HG02798 (cell line): Measurements from ENCODE around the gene SEMA6B.
"Not testable (repeated sequence)": the region's sequence is repeated elsewhere in the genome, so short reads cannot be mapped to it uniquely, and the experiment has no call there.

ENCODE experiments used
- ATAC-seq: cut with Tn5 transposase; IDR thresholded peaks from one replicate; pipeline ENCODE4 v1.9.1; 2021; ENCODE audit warnings: mild to moderate bottlenecking; ENCODE audit not compliant: unreplicated experiment, poor library complexity

The SEMA6B gene

DNA sequence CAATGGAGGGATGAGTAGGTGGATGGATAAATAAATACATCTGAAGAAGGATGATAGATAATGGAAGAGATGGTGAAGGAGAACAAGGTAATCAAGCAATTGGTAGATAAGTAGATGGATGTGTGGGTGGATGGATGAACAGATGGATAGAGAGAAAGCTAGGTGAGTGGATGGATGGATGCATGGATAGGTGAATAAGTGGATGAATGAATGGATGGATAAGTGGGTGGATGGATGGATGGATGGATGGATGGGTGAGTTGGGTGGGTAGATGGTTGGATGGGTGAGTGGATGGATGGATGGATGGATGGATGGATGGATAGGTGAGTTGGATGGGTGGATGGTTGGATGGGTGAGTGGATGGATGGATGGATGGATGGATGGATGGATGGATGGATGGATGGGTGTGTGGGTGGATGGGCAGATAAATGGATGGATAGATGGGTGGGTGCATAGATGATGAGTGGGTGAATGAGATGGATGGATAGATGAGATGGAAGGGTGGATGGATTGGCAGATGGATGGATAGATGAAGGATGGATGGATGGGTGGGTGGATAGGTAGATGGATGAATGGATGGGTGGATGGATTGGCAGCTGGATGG is 6.3 kb downstream of the SEMA6B start:
- ATAC-seq, result no peak

DNA sequence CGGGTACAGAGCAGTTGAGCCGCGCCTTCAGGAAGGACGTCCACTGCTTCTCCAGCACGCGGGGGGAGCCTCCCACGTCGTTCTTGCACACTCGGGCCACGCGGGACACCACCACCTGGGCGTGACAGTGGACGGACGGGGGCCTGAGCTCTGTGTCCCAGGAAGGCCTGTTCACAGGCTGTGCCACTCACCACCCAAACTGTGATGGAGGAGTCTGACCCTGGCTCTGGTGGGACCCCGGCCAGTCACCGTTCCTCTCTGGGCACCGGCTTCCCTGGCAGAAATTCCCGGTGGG is 7.0 kb downstream of the SEMA6B start:
- no peak for ATAC-seq

DNA sequence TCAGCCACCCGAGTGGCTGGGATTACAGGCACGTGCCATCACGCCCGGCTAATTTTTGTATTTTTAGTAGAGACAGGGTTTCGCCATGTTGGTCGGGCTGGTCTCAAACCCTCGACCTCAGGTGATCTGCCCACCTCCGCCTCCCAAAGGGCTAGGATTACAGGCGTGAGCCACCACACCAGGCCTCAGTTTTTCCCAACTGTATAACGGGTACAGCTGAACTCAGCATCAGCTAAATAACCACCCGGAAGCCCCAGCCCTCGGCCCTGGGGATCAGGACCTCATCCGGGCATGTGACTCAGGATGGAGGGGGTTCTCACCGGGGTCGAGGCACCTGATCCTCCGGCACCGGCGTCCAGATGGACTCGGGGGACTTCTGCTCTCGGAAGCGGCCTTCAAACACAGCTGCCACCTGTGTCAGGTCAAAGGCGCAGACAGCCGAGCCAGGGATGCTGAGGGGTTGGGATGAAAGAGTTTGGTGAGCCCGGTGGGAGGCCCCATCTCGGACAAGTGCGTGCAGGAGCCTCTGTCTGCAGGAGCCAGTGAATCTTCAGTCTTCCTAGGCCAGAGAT is 8.9 kb downstream of the SEMA6B start:
- ATAC-seq, result no peak

DNA sequence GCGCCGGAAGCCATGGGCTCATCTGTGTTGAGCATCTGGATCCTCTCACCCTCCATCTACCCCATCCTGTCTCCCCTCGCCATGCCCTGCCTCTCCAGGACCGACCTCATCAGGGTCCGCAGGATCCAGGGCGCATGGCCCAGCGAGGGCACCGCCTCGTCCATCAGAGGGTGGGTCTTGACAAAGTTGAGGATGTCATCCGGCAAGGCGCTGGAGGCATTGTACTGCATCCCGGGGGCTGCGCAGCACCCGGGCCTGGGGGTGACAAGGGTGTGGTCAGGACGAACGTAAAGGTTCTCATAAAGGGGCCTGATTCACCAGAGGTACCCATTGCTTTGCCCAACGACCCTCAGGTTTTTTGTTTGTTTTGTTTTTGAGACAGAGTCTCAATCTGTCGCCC is 9.5 kb downstream of the SEMA6B start:
- ATAC-seq, result no peak

DNA sequence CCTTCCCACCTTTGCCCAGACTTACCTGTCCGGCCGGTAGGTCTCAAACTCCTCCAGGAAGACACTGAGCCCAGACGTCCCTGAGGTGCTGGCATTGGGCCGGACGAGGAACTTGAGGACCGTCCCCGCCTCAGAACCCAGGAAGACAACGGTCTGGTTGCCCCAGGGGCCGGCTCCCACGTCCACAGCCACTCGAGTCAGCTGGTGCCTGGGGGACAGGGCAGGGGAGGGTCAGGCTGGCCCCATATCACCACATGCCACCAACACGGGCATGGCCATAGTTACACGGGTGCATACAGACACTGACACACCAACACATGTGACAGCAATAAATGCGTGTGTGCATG is 11.3 kb downstream of the SEMA6B start:
- no peak for ATAC-seq

DNA sequence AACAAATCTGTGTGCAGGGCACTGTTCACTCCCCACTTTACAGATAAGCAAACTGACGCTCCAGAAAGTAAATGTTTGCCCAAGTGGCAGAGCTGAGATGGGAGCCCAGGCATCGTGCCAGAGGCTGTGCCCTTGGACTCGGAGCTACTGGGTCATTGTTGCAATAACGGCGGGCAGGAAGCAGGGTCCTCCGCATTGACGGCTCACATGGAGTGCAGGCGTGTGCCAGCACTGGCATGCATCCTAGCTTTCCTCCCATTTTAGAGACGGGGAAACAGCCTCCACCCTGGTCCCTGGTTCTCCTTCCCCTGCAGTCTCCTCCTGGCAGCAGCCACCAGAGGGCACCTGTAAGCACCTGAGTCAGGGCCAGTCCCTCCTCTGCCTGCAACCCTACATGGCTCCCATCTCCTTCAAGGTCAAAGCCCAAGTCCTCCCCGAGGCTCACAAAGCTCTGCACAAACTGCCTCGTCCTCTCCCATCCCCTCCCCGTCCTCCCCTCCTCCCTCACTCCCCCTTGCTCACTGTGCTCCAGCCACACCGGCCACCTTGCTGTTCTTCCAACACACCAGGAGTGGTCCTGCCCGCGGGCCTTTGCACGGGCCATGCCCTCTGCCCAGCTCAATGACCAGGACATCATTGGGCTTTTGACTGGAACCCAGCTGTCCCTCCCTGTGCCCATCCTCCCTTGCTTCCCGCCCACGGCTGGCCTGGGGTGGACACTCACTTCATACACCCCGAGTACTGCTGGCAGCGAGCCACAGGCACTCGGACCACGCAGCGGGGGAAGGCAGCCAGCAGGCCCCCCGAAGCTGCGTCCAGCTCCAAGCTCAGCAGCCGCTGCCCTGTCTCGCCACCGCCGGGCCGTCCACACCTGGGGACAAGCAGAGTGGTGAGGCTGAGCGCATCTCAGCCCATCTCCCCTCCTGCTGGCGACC is 11.9 kb downstream of the SEMA6B start:
- no peak for ATAC-seq

DNA sequence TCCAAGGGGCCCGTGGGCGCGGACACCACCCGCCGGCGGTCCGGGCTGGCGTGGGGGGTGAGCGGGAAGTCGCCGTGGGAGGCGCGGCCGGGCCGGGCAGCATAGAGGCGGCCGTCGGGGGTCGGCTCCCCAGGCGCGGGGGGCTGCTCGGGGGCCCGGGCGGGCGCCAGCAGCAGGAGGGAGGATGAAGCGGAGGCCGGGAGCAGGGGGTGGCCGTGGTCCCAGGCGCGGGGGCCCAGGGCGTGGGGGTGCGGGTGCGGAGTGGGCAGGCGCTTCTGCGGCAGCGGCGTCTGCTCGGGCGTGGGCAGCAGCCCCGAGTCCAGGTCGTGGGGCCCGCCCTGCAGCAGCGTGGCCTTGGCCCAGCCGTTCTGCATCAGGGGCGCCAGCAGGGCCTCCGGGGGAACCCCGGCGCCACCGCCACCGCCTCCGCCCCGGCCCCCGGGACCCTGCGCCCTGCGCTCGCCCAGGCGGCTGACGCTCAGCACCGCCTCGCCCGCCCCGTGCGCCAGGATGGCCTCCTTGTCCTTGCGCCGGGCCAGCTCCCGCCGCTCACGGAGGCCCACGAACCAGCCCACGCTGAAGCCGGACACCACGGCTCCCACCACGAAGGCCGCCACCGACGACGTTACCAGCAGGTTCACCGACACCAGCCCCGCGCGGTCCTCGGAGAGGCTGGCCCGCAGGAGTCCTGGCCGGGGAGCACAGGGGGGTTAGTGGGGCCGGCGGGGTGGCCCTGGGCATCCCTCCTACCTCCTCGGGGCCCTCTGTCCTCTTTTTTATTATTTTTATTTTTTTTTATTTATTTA is 15.4 kb downstream of the SEMA6B start:
- no peak for ATAC-seq

DNA sequence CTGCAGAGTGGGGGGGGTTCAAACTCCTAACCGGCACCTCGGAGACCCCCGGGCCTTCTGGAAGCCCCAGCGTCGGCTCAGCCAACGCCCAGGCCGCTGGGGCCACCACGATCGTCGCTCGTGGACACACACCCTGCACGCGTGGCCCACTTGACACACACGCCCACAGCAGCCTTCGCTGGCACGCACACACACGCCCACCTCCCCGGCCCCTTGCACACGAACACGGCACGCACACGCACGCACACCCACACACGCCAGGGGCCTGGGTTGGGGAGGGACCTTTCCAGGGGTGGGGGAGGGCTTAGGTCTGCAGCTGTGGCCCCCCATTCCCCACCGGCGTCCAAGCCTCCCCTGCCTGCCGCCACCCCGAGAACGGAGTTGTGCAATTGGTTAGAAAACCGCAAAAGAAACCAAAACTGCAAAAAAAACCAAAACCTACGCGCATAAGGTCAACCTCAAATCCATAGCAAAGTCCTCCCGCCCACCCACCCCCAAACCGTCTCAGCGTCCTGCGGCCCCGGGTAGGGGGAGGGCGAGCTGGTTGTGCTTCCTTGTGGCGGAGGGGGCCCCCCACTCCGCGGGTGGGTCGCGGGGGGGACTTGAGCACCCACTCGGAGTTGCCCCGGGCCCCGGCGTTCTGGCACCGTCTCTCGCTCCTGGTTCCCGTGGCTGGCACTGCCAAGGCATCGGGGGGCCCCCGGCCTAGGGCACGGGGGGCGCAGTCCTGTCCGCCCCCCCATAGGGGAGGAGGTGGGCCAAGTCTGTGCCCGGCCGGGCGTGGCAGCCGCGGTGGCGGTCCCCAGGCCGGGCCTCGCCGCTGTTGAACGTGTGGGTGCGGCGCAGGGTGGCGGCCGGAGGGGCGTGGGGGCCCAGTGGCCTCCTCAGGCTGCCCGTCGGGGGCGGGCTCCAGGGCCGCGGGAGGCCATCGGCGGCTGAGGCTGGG is 16.3 kb downstream of the SEMA6B start:
- no peak for ATAC-seq

DNA sequence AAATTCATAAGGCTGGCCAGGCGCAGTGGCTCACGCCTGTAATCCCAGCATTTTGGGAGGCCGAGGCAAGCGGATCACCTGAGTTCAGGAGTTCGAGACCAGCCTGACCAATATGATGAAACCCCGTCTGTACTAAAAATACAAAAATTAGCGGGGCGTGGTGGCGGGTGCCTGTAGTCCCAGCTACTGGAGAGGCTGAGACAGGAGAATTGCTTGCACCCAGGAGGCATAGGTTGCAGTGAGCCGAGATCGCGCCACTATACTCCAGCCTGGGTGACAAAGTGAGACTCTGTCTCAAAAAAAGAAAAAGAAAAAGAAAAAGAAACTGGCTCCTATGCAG is 17.7 kb downstream of the SEMA6B start:
- not testable (repeated sequence) for ATAC-seq

DNA sequence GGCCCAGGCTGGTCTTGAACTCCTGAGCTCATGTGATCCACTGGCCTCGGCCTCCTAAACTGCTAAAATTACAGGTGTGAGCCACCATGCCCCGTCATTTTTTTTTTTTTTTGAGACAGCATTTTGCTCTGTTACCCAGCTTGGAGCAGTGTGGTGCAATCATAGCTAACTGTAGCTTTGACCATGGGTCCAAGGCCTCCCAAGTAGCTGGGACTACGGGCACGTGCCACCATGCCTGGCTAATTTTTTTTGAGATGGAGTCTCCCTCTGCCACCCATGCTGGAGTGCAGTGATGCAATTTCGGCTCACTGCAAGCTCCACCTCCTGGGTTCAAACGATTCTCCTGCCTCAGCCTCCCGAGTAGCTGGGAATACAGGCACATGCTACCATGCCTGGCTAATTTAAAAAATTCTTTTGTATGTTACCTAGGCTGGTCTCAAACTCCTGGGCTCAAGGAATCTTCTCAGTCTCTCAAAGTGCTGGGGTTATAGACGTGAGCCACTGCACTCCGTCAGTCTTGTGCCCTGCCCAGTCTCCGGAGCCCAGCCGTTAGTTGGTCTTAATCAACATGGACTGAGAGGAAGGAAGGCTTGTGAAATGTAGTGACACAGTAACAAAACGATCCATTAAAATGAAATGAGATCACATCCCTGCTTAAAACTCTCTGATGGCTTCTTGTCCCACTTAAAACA is 18.2 kb downstream of the SEMA6B start:
- no peak for ATAC-seq

DNA sequence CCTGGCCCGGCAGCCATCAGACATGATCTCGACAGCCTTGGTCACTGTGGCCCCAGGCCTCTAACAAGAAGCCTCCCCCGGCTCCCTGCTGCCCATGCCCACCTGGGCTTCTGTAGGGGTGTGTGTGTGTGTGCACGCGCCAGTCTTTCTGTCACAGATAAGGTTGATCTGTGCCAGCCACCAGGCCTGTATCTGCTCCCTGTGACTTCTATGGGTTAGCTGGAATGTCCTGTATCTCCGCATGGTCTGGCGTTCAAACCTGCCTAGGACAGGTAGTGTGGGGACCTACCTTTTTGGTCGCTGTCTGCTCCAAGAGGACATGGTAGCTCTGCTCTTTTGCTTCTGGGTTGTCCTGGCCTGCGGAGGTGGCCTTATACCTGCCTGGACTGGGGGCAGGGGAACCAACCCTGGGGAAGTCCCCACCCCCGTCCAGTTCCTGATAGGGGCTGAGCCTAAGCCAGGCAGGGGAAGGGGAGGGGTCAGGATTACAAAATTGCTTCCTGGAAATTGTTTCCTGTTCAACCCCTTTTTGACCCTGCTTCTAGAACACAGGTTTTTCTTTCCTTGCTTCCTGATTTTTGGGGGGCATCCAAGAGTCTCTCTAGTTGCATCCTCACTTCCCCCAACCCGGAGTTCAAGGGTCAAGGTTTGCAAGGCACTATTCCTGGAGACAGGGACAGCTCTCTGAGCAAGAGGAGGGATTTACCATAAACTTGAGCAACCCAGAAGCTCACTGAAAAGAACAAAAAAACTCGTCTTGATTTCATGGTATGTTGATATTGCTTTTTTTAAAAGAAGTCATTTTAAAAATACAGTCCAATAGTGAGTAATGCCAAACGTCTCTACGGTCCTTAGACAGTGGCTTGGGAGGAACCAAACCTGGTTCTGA is 19.5 kb downstream of the SEMA6B start, which contains the start of gene LRG1:
Gene LRG1 (minus strand): TSS at position 344 of the 889 bp plus-strand sequence. CDS start 23 bp downstream, at position 321.
- no peak for ATAC-seq

DNA sequence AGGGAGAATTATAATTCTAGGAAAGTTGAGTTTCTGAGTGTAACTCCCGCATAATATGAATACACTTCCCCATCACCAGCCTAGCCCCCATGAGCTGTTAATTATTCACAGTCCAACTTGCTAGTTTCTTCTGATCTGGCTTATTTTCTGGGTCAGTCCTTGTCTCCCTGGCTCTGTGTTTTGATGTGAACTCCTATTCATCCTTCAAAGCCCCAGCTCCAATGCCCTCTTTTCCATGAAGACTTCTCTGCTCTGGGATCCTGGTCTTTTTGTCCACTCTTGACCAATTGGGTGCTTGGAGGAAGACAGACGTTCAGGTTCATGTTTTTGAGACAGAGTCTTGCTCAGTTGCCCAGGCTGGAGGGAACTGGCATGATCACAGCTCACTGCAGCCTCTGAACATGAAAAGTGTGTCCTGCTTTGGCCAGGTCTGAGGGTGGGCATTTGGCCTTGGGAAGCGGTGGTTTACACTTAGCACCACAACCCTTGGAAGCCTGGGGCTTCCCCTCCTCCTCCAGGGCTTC is 20.3 kb downstream of the SEMA6B start:
- ATAC-seq, result no peak

DNA sequence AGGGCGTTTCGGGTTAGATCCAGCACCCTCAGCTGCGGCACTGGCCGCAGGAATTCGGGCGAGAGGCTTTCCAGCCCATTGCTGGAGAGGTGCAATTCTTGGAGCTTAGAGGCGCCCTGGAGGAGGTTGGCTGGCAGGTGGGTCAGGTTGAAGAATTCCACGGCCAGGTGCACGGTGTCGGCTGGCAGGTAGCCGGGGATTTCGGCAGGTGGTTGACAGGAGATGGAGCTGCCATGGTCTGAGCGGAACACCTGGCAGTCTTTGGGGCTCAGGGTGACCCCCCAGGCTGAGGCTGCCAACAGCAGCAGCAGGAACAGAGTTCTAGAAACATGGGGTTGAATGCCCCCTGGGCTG is 20.9 kb downstream of the SEMA6B start:
- no peak for ATAC-seq

DNA sequence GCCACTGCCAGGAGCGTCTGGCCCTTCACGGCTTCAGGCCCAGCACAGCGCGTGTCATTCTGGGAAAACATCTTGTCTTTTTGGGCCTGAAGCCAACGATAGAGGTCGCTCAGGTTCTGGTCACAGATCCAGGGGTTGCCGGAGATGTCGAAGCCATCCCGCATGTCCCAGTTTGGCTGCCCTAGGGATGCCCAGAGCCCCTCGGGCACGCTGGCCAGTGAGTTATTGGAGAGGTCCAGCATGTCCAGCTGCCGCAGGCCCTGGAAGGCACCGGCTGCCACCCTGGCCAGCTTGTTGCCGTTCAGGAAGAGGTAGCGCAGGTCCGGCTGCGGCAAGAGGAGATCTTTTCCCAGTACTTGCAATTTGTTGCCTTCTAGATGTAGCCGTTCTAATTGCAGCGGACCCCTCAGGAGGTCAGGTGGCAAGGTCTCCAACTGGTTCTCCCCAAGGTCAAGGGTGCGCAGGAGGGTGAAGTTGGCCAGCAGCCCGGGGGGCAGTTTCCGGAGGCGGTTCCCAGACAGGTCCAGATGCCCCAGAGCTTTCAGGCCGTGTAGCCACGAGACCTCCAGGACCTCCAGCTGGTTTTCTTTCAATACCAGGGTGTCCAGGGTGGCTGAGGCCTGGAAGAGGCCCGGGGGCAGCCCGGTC is 21.4 kb downstream of the SEMA6B start:
- ATAC-seq, result no peak

DNA sequence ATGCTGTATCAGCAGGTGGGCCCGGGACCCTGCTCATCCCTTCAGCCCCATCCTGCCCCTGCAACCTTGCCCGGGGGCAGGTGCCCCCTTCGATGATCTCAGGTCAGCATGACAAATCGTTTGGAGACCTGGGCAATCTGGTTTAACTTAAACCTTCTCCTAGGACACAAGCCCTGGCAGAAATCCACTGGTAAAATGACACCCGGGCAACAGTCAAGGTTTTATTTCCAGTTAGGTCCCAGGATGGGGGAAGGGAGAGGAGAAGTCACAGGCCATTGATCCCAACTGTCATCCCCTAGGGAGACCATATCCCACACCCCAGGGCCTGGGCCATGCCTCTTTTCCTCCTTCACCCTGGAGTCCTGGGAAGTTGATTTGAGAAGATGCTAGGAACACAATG is 22.7 kb downstream of the SEMA6B start:
- no peak for ATAC-seq

DNA sequence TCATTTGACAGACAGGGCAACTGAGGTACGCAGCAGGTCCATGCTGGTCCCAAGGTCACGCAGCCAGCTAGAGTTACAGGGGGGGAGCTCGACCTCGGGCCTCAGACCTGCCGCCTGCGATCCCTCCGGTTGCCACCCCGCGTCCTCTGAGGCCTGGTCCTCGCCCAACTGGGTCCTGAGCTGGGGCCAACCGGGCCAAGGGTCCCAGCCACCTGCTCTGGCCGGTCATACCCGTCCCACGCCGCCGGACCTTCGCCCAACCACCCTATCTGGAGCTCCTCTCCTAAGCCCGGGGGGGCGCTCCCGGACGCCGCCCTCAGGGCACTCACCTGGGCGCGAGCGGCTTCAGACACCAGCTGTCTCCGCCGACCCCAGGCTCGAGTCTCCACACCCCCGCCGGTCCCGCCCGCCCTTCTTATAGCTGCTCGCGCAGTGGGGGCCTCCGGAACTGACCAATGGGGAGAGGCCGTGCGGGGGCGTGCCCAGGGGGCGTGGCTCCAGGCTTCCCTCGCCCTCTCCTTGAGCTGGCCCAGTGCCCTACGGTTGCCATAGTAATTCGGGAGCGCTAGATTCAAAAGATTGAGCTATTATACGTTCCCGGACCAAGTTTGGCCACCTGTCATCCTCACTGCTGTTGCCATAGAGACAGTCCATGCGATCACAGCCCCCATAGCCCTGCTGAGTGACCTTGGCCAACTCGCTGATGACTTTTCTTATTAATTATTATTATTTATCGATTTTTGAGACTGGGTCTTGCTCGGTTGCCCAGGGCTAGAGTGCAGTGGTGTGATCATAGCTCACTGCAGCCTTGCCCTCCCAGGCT is 24.4 kb downstream of the SEMA6B start, which contains the start of gene PLIN5:
Gene PLIN5 (minus strand): TSS at position 389 of the 823 bp plus-strand sequence. CDS start 1,150 bp downstream, outside the sequence.
- ATAC-seq, result no peak
